ENCODE measurements around the gene GNG11.

GRCh38 chr7:93977211-93977950 lies 55.8 kb downstream of the GNG11 start:
- TF ChIP-seq ONECUT2 (CRISPR knock-in tag; IDR thresholded peaks at IDR 0.05) (no peak), ZNF143 (CRISPR knock-in tag; IDR thresholded peaks at IDR 0.05) (no peak), ZNF512 (CRISPR knock-in tag; IDR thresholded peaks at IDR 0.05) (no peak)
